ENCODE data around the gene MAEA.
"Not testable (repeated sequence)": the region's sequence is repeated elsewhere in the genome, so short reads cannot be mapped to it uniquely, and the experiment has no call there.

Gene MAEA

GRCh38 chr4:1370321-1371124 lies 80.8 kb downstream of the MAEA start:
- no peak for DNase-seq

DNA sequence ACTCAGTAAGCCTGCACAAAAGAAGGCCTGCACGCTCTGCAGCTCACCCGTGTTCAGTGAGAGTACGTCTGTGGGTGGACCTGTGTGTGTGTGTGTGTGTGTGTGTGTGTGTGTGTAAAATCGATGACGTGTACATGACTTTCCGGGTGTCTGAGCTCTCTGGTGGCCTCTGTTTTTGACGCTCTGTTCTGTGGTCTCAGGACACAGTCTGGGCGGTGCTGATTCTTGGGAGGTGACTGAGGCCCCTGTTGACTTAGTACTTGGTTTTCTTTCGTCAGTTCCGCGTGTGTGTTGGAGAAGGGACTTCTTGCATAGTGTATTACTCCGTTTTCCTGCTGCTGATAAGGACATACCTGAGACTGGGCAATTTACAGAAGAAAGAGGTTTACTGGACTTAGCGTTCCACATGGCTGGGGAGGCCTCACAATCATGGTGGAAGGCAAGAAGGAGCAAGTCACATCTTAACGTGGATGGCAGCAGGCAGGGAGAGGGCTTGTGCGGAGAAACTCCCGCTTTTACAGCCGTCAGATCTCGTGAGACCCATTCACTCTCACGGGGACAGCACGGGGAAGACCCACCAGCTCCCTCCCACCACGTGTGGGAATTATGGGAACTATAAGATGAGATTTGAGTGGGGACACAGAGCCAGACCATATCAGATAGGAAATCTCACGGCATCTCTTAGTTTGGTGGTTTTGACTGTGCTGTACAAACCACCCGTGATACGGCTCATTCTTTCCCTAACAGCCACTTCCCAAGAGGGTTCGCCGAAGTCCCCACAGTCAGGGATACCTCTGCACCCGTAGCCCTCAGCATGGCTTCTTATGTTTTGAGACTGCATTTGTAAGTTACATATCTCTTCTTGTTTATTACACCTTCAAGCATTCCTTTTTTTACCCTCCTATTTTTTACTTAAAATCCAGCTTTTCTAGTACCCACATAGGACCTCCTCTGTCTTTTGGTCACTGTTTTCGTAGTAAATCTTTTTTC lies 81.8 kb downstream of the MAEA start:
- no peak for DNase-seq

DNA sequence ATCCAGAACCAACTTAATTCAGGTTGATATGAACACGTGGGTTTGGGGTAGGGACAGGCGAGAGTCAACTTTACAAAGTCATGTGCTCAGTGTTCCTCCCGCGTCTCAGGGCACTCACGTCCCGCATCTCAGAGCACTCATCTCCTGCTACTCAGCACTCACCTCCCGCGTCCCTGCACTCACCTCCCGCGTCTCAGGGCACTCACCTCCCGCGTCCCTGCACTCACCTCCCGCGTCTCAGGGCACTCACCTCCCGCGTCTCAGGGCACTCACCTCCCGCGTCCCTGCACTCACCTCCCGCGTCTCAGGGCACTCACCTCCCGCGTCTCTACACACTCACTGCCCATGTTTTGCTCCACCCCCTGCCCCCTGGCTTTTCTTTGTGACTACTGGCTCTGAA lies 82.9 kb downstream of the MAEA start:
- DNase-seq: not testable (repeated sequence)

GRCh38 chr4:1373892-1374705 lies 84.4 kb downstream of the MAEA start:
- no peak for DNase-seq

DNA sequence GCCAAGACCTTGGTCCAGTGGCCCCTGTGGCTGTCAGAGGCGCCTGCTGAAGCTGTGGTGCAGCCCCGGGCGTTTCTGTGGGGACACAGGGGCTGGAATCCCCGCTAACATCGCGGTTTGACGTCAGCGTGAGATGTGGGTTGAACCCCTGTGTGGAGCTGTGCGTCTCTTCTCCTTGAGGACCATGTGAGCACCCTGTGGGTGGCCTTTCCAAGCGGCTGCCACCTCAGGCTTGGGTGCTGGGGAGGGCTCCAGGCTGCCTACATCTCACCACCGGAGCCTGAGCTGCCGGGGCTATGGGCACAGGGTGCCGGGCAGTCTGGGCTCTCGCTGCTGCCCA lies 85.0 kb downstream of the MAEA start:
- no peak for DNase-seq

- no peak for DNase-seq
Measured at GRCh38 chr4:1375051-1375721, 85.5 kb downstream of the MAEA start.

DNA sequence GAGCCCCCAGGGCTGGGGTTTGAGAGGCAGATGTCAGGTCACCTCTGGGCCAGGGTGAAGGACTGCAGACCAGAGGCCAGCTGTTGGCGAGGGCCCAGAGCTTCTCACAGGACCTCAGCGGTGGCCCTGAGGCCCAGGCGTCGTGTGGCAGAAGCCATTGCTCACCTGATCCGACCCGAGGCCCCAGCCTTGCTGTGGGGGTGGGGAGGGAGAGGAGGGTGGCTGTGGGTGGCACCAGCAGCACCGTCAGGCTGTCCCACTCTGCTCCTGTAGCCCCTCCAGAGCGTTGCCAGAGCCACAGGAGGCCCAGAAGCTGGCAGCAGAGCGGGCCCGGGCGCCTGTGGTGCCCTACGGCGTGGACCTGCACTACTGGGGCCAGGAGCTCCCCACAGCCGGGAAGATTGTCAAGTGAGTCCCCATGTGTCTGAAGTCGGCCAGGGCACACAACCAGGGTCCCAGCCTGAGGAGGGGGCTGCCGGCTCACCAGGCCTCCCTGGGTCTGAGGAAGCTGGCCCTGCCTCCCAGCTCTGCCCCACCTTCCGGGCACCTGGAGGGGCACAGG lies 86.2 kb downstream of the MAEA start:
- no peak for DNase-seq

DNA sequence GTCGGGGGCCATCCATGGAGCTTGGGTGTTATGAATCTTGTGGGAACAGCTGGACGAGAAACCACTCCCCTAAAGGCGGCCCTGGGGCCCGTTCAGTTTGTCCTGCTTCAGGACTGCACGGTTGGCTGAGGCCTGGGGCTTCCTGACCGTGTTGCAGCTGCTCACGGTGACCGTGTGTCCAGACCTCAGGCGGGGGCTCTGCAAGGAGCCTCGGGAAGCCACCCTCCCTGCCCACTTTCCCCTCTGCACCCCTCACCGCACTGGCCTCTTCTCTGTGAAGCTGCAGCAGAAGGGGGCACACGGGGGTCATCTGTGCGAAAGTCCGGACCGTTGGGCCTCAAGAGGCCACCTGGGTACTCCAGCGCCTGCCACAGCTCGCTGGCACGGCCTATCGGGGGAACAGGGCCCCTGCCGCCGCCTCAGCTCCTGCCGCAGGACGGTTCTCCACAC lies 86.7 kb downstream of the MAEA start:
- no peak for DNase-seq

GRCh38 chr4:1376841-1377605 lies 87.3 kb downstream of the MAEA start:
- DNase-seq: no peak

DNA sequence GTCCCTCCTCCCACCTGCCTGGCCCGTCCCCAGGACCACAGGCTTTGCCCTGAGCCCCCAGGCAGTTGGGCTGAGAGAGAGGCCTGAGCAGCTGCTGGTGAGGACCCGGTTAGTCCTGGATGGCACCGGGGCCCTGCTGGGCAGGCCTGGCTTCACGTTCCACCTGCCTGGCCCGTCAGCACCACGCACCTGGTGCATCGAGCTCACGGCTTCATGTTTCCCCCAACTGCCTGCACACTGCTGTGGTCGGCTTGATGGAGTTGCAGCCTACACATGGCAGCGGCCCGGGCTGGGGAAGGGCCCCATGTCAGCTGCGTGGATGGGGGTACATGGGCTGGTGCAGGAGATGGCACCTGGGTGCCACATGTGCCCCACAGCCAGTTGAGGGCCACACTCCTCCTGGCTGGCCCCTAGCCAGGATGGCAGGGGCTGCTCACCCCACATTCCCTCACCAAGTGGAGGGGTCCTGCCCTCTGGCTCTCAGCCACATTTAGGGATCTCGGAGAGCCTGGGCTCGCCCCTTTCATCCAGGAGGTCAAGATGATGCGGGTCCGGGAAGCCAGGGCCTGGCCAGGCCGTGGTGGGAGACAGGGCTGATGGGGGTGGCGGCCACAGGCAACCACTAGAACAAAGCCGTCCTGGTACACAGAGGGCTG lies 88.0 kb downstream of the MAEA start:
- no peak for DNase-seq

DNA sequence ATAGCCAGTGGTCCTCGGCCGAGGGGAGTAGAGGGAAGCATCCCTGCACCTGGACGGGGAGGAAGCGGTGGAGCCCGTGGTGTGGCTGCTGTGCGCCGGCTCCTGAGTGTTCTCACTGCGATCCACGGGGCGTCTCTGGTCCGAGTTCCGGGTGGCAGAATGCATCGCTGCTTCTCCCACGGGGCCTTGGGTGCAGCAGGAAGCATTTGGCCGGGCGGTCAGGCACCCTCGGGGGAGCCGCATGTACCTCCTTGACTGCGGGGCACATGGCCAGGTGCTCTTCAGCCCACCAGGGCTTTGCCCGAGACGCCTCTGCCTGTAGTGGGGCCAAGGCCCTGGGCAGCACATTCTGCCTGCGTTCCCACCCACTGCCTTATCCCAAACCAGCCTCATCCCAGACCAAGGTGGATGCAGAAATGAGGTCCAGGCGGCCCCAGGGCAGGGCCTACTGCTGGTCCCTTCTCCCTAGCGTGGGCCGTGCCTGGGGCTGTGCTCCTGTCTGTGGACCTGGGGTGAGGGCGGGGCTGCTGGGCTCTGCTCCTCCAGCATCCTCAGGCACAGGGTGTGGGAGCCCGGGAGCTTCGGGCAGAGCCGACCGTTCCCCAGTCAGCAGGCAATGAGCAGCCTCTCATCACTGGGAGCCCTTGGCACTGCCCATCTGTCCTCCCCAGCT lies 89.0 kb downstream of the MAEA start:
- DNase-seq: no peak

DNA sequence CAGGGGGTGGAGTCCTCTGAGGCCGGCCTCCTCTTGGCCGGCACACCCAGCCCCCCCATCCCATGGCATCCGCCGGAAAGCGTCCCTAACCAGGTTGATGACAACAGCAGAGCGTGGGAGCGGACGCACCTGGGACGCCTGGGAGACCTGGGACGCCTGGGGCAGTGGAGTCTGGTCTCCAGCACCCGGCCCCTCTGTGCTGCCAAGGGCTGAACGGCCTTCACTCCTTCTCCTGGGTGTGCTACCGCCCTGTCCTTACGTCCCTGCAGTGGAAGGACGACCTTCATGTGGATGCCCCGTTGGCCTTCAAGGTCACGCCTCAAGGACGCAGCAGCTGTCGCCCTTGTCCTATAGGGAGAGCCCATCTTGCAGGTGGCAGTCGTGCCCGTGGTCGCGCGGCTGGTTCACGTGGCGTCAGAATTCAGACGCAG lies 89.7 kb downstream of the MAEA start:
- DNase-seq: no peak

GRCh38 chr4:1379801-1380331 lies 90.2 kb downstream of the MAEA start:
- no peak for DNase-seq

- no peak for DNase-seq
Measured at GRCh38 chr4:1380368-1381151, 90.9 kb downstream of the MAEA start.

- no peak for DNase-seq
Measured at GRCh38 chr4:1381181-1381621, 91.5 kb downstream of the MAEA start.

DNA sequence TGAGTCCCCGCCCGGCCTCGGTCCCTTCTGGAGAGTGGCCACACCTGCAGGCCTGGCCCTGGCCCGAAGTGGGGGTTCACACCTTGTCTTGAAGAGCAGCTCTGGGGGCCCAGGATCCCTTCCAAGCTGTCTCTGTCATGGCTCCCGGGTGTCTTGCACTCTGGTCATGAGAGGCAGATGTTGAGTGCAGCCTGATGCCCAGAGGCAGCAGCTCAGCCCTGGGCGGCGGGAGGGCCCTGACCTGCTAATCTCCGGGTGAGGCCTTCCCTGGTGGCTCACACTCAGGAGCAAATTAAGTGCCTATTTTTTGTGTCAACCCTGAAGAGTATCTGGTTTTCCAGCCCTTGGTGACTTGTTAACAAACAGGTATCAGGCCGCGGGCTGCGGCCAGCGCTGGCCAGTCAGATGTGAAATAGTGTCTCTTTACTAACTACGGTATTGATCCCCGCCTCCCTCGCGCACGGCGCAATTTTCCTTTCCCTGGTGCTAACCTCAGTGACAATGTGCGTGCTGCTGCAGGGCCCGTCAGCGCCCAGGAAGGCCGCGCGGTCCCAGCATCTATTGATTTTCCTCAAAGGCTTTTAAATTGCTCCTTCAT lies 92.4 kb downstream of the MAEA start:
- DNase-seq: no peak

GRCh38 chr4:1382776-1383727 lies 93.4 kb downstream of the MAEA start:
- DNase-seq: no peak

Data from NCI-H82 (cell line).